Peyer's patch (tissue), 4 donors: ENCODE measurements around the gene NR2E1. TPM values are rescaled to one million over a fixed set of nuclear protein-coding genes. Genes with fewer than 3 reads are reported as not detected.
A peak's percentile ranks its signal among the peaks of the same experiment; 100 is the strongest.

Source experiments
- DNase-seq, 3 donors: peaks; one replicate each; pipeline ENCODE4 v3.0.0-alpha.2; 2017 to 2019
- H3K27ac ChIP-seq, 4 donors: fragments of 200-600 bp; sonication (generic); one replicate each; pipeline ENCODE4 v1.5.1; 2016 to 2019
- H3K27me3 ChIP-seq, 2 donors: fragments of 200-600 bp; sonication (generic); one replicate each; pipeline ENCODE4 v1.5.1; 2019
- H3K36me3 ChIP-seq, 3 donors: fragments of 200-600 bp; sonication (generic); one replicate each; pipeline ENCODE4 v1.5.1; 2016 to 2019
- H3K4me1 ChIP-seq, 4 donors: fragments of 200-600 bp; sonication (generic); one replicate each; pipeline ENCODE4 v1.5.1; 2016 to 2019
- H3K4me3 ChIP-seq, 4 donors: fragments of 200-600 bp; sonication (generic); 1 replicate in 3 of 4; 2 replicates in 1 of 4; pipeline ENCODE4 v1.5.1; 2016 to 2019; ENCODE audit warnings: mild to moderate bottlenecking in 1 of 4
- H3K9me3 ChIP-seq, 4 donors: fragments of 200-600 bp; sonication (generic); one replicate each; pipeline ENCODE4 v1.5.1; 2016 to 2019; ENCODE audit warnings: mild to moderate bottlenecking in 1 of 4
- POLR2A ChIP-seq, 2 donors: fragments of 450-650 bp; IDR thresholded peaks; one replicate each; pipeline ENCODE4 v1.5.1; 2017; ENCODE audit warnings: antibody characterized with exemption in 2 of 2, mild to moderate bottlenecking in 2 of 2, moderate library complexity in 2 of 2
- total RNA-seq, 4 donors: library from RNA; depleted of rRNA; stranded (reverse); fragments of >200 nt; gene quantifications; one replicate each; pipeline ENCODE4 v1.1.0, GENCODE V29; 2016
- TF ChIP-seq, protein P1 (sequence below), 6 experiments: fragments of 450-650 bp in 4 of 6; fragments of 200-600 bp in 2 of 6; sonication (generic) in 1 of 6; IDR thresholded peaks; one replicate each; pipeline ENCODE4 v1.5.1; 2017 to 2019; ENCODE audit warnings: antibody characterized with exemption in 6 of 6, mild to moderate bottlenecking in 3 of 6, moderate library complexity in 1 of 6

The NR2E1 gene
- total RNA-seq, 4 donors from 2014 or later = not detected

DNA sequence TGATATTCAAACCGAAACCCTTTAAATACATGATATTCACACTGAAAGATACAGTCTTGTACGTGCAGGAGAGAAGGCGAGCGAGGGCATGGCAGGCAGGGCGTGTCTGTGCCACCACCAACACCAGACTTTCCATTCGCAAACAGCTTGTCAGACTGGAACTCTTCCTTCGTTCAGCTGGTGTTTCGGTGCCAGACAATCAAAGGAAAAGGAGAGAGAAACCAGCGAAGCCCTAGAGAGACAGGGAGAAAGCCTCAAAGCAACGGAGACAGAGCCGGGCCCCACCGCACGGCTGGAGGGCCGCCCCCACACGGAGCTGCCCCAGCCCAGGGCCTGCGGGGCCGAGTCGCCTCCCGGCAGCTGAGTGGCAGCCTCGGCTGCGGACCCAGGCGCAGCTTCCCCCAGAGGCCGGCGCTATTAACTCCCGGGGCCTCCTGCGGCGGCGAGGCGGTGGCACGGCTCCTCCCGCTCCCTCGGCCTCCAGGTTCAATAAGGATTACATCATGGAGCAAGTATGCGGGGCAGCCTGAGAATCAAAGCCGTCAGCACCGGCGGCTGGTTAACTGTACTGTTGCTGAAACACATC is 32.1 kb upstream of the NR2E1 start:
- TF ChIP-seq, protein P1, sequence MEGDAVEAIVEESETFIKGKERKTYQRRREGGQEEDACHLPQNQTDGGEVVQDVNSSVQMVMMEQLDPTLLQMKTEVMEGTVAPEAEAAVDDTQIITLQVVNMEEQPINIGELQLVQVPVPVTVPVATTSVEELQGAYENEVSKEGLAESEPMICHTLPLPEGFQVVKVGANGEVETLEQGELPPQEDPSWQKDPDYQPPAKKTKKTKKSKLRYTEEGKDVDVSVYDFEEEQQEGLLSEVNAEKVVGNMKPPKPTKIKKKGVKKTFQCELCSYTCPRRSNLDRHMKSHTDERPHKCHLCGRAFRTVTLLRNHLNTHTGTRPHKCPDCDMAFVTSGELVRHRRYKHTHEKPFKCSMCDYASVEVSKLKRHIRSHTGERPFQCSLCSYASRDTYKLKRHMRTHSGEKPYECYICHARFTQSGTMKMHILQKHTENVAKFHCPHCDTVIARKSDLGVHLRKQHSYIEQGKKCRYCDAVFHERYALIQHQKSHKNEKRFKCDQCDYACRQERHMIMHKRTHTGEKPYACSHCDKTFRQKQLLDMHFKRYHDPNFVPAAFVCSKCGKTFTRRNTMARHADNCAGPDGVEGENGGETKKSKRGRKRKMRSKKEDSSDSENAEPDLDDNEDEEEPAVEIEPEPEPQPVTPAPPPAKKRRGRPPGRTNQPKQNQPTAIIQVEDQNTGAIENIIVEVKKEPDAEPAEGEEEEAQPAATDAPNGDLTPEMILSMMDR (IDR thresholded peaks at IDR 0.05) = peak in 2 of 6 experiments; percentile 22 to 23
- no peak for TF ChIP-seq POLR2A (IDR thresholded peaks at IDR 0.05)
- H3K4me3 ChIP-seq = peak overlapping the region; percentile 15 to 54 (median 43)

DNA sequence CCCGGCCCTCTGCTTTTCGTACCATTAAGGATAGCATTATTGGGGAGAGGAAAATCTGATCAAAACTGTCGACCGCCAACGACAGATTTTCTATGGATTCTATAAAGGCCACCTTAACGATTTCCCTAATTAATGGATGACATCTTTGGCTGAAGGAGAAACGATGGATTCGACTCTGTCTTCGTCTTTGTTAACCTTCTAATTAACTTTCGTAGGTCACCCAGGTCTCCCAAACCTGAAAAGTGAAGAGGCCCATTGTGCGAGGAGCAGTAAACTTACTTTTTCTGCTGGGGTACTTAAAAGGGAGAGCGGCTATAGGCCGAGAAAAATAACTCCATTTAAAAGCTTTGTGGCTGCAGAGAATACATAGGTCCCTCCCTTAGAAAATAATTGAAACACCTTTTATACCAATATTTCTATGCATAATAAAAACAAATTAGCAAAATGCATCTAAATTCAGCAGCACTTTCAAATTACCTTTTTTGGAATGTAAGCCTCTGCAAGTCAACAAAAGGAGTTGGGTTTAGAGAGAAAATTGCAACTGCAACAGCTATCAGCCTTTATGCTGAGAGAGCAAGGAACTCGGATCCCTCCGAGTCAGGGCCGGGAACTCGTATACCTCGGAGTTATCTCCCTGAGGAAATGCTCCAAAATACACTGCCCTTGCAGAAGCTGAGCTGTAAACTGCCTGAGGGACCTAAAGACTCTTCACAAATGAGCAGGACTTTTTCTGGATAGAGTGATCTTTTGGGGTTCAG is 31.4 kb upstream of the NR2E1 start:
- peaks cover 0 to 12% of the 10 kb centered on the region in 2 donors for H3K27me3 ChIP-seq
- H3K27ac ChIP-seq = no peak overlapping the region
- peaks cover 0 to 11% (median 3%) of the 10 kb centered on the region in 4 donors for H3K4me1 ChIP-seq
- H3K36me3 ChIP-seq = no peaks in the 10 kb centered on the region
- no peaks in the 10 kb centered on the region for H3K9me3 ChIP-seq
- TF ChIP-seq, protein P1 (IDR thresholded peaks at IDR 0.05) = no peak
- TF ChIP-seq POLR2A (IDR thresholded peaks at IDR 0.05) = no peak
- no peak for DNase-seq
- peak overlapping the region in 3 of 4 donors; percentile 36 to 54 (median 50) for H3K4me3 ChIP-seq

More for the DNA sequence above, 32.1 kb upstream of the NR2E1 start:
- H3K4me1 ChIP-seq = peaks cover 0 to 11% (median 3%) of the 10 kb centered on the region in 4 donors
- H3K36me3 ChIP-seq = no peaks in the 10 kb centered on the region
- peak in 2 of 3 donors; percentile 70 to 73 for DNase-seq
- H3K27me3 ChIP-seq = peaks cover 0 to 12% of the 10 kb centered on the region in 2 donors
- no peaks in the 10 kb centered on the region for H3K9me3 ChIP-seq
- H3K27ac ChIP-seq = no peak overlapping the region

DNA sequence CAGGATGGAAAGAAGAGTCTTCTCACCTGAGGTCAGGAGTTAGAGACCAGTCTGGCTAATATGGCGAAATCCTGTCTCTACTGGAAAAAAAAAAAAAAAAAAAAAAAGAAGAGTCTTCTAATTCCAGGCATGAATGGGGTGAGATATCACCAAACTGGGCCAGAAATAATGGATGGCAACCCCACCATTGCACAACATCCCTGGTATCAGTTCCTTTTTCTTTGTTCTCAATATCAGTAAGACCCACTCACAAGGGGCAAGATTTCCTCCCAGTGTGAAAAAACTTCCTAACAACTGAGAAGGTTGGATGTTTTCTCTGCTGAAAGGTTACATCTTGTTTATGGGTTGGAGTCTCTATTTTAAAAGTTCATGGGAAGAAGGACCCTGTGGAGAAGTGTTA is 23.6 kb upstream of the NR2E1 start:
- H3K27me3 ChIP-seq = no peaks in the 10 kb centered on the region

DNA sequence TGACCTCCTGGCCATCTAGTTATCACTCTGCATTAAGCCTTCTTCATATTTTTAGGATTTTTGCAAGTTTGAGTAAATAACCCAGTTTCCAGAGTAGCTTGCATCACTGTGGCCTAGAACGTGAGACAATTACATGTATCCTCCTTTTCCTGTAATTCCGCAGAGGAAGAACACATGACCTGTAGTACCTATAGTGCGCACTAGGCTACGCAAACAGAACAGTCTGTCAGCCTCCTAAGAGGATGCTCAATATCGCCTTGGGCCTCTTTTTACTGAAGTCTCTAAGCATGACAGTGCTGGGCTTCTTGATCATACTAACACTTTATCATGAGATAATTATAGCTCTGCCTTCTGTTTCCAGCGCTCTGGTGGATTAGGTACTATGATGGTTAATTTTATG is 20.2 kb upstream of the NR2E1 start:
- TF ChIP-seq POLR2A (IDR thresholded peaks at IDR 0.05) = no peak
- TF ChIP-seq, protein P1 (IDR thresholded peaks at IDR 0.05) = peak in 1 of 6 experiments; percentile 8
- Histone ChIP-seq H3K4me3 (no peak overlapping the region), H3K27me3 (no peaks in the 10 kb centered on the region), H3K4me1 (no peaks in the 10 kb centered on the region), H3K9me3 (no peaks in the 10 kb centered on the region), H3K36me3 (no peaks in the 10 kb centered on the region), H3K27ac (no peak overlapping the region)
- DNase-seq = no peak

More for the DNA sequence above, 23.6 kb upstream of the NR2E1 start:
- Histone ChIP-seq H3K4me3 (no peak overlapping the region), H3K36me3 (no peaks in the 10 kb centered on the region), H3K27ac (no peak overlapping the region), H3K4me1 (no peaks in the 10 kb centered on the region), H3K9me3 (no peaks in the 10 kb centered on the region)
- DNase-seq = no peak
- TF ChIP-seq POLR2A (IDR thresholded peaks at IDR 0.05) = no peak
- TF ChIP-seq, protein P1 (IDR thresholded peaks at IDR 0.05) = no peak

DNA sequence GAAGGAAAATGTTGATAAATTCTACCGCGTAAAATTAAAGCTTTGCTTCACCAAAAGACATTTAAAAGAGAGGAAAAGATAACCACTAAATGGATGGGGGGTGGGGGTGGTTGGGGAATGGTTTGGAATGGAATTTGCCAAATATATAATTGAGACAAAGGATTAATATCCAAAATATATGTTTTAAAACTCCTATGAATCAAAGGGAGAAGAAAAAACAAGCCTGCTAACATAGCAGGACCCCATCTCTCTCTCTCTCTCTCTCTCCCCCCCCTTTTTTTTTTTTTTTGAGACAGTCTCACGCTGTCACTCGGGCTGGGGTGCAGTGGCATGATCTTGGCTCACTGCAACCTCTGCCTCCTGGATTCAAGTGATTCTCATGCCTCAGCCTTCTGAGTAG is 13.4 kb upstream of the NR2E1 start:
- TF ChIP-seq POLR2A (IDR thresholded peaks at IDR 0.05) = no peak
- TF ChIP-seq, protein P1 (IDR thresholded peaks at IDR 0.05) = no peak
- Histone ChIP-seq H3K27me3 (peaks cover 0 to 26% of the 10 kb centered on the region in 2 donors), H3K27ac (no peak overlapping the region), H3K9me3 (no peaks in the 10 kb centered on the region), H3K36me3 (no peaks in the 10 kb centered on the region), H3K4me3 (no peak overlapping the region), H3K4me1 (peaks cover 0 to 9% (median 4%) of the 10 kb centered on the region in 4 donors)
- DNase-seq = no peak
